GM18526 (cell line): ENCODE results near the gene EFCAB13.

Experiments used
- POLR2A ChIP-seq: IDR thresholded peaks from 3 replicates; pipeline ENCODE4 v1.6.1; 2011; ENCODE audit not compliant: insufficient read length; ENCODE audit errors: extremely low read depth

The EFCAB13 gene

GRCh38 chr17:47287068-47287467, 36.7 kb upstream of the EFCAB13 start:
- TF ChIP-seq POLR2A, result no peak

GRCh38 chr17:47287639-47288038, 36.1 kb upstream of the EFCAB13 start:
- no peak for TF ChIP-seq POLR2A

GRCh38 chr17:47288531-47289116, 35.1 kb upstream of the EFCAB13 start:
- no peak for TF ChIP-seq POLR2A

- TF ChIP-seq POLR2A, result no peak
Measured at GRCh38 chr17:47289302-47289701, 34.5 kb upstream of the EFCAB13 start.

GRCh38 chr17:47290870-47291241, 32.9 kb upstream of the EFCAB13 start:
- TF ChIP-seq POLR2A, result no peak

- no peak for TF ChIP-seq POLR2A
Measured at GRCh38 chr17:47291242-47291873, 32.4 kb upstream of the EFCAB13 start.

- no peak for TF ChIP-seq POLR2A
Measured at GRCh38 chr17:47292206-47292605, 31.5 kb upstream of the EFCAB13 start.

GRCh38 chr17:47295037-47295873, 28.5 kb upstream of the EFCAB13 start:
- no peak for TF ChIP-seq POLR2A

GRCh38 chr17:47295874-47296255, 27.9 kb upstream of the EFCAB13 start:
- TF ChIP-seq POLR2A, result no peak

- no peak for TF ChIP-seq POLR2A
Measured at GRCh38 chr17:47297661-47298400, 25.9 kb upstream of the EFCAB13 start.

GRCh38 chr17:47298712-47299111, 25.0 kb upstream of the EFCAB13 start:
- TF ChIP-seq POLR2A, result no peak

GRCh38 chr17:47299239-47299910, 24.4 kb upstream of the EFCAB13 start:
- no peak for TF ChIP-seq POLR2A

- no peak for TF ChIP-seq POLR2A
Measured at GRCh38 chr17:47300718-47301117, 23.0 kb upstream of the EFCAB13 start.

- no peak for TF ChIP-seq POLR2A
Measured at GRCh38 chr17:47301161-47301560, 22.6 kb upstream of the EFCAB13 start.

- no peak for TF ChIP-seq POLR2A
Measured at GRCh38 chr17:47301831-47302230, 21.9 kb upstream of the EFCAB13 start.

- no peak for TF ChIP-seq POLR2A
Measured at GRCh38 chr17:47304186-47304585, 19.6 kb upstream of the EFCAB13 start.
